ENCODE results near the gene FOXP2. TPM values are rescaled to one million over a fixed set of nuclear protein-coding genes. Genes with fewer than 3 reads are reported as not detected.

The FOXP2 gene
- total RNA-seq, 1 donor from 2014 or later: 13.9 TPM

GRCh38 chr7:114715907-114716306 is 301.3 kb downstream of the FOXP2 start:
- H3K27me3 Mint-ChIP-seq (ENCODE audit: low read depth): no peaks in the 10 kb centered on the region
- no peaks in the 10 kb centered on the region for H3K36me3 Mint-ChIP-seq
- no peak overlapping the region for H3K4me3 Mint-ChIP-seq
- no peaks in the 10 kb centered on the region for H3K9me3 Mint-ChIP-seq
- peaks cover 9% of the 10 kb centered on the region for H3K4me1 Mint-ChIP-seq
- no peak for DNase-seq (ENCODE audit: low spot score in 2 of 2, unreplicated experiment in 2 of 2)
- TF ChIP-seq, protein P1, sequence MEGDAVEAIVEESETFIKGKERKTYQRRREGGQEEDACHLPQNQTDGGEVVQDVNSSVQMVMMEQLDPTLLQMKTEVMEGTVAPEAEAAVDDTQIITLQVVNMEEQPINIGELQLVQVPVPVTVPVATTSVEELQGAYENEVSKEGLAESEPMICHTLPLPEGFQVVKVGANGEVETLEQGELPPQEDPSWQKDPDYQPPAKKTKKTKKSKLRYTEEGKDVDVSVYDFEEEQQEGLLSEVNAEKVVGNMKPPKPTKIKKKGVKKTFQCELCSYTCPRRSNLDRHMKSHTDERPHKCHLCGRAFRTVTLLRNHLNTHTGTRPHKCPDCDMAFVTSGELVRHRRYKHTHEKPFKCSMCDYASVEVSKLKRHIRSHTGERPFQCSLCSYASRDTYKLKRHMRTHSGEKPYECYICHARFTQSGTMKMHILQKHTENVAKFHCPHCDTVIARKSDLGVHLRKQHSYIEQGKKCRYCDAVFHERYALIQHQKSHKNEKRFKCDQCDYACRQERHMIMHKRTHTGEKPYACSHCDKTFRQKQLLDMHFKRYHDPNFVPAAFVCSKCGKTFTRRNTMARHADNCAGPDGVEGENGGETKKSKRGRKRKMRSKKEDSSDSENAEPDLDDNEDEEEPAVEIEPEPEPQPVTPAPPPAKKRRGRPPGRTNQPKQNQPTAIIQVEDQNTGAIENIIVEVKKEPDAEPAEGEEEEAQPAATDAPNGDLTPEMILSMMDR (IDR thresholded peaks at IDR 0.05; ENCODE audit: unreplicated experiment): no peak
- H3K27ac Mint-ChIP-seq: no peak overlapping the region

GRCh38 chr7:114718861-114719260 is 304.2 kb downstream of the FOXP2 start:
- Mint-ChIP-seq H3K27me3 (ENCODE audit: low read depth) (no peaks in the 10 kb centered on the region), H3K4me3 (no peak overlapping the region)
- TF ChIP-seq, protein P1 (IDR thresholded peaks at IDR 0.05; ENCODE audit: unreplicated experiment): no peak

GRCh38 chr7:114720725-114721124 is 306.1 kb downstream of the FOXP2 start:
- Mint-ChIP-seq H3K36me3 (no peaks in the 10 kb centered on the region), H3K9me3 (peaks cover 4% of the 10 kb centered on the region), H3K27ac (no peak overlapping the region), H3K27me3 (ENCODE audit: low read depth) (no peaks in the 10 kb centered on the region), H3K4me3 (no peak overlapping the region), H3K4me1 (peaks cover 2% of the 10 kb centered on the region)
- DNase-seq (ENCODE audit: low spot score in 2 of 2, unreplicated experiment in 2 of 2): no peak
- TF ChIP-seq, protein P1 (IDR thresholded peaks at IDR 0.05; ENCODE audit: unreplicated experiment): no peak

More at GRCh38 chr7:114718861-114719260, 304.2 kb downstream of the FOXP2 start:
- no peaks in the 10 kb centered on the region for H3K9me3 Mint-ChIP-seq
- H3K4me1 Mint-ChIP-seq: peaks cover 2% of the 10 kb centered on the region
- DNase-seq (ENCODE audit: low spot score in 2 of 2, unreplicated experiment in 2 of 2): no peak
- H3K36me3 Mint-ChIP-seq: no peaks in the 10 kb centered on the region
- H3K27ac Mint-ChIP-seq: no peak overlapping the region

- TF ChIP-seq, protein P1 (IDR thresholded peaks at IDR 0.05; ENCODE audit: unreplicated experiment): no peak
- Mint-ChIP-seq H3K27ac (no peak overlapping the region), H3K36me3 (peaks cover 3% of the 10 kb centered on the region), H3K4me1 (peaks cover 2% of the 10 kb centered on the region), H3K4me3 (no peak overlapping the region), H3K9me3 (peaks cover 12% of the 10 kb centered on the region), H3K27me3 (ENCODE audit: low read depth) (no peaks in the 10 kb centered on the region)
- DNase-seq (ENCODE audit: low spot score in 2 of 2, unreplicated experiment in 2 of 2): no peak
These were observed 307.9 kb downstream of the FOXP2 start for GRCh38 chr7:114722562-114722961.

DNA sequence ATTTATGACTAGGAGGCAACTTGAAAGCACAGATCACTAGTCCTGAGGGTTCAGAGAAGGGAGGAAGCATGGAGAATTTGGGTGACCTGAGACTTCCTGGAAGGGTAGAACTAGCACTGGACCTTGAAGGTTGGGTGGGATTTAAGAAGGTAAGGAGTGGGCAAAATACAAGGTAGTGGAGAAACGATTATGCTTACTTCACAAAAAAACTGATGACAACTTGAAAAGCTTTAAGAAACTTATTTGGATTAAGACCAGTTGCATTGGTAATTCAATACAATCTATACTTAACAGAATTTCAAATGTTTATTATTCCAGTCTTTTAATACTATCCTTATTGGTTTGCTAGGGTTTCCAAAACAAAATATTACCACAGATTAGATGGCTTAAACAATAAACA is 308.7 kb downstream of the FOXP2 start:
- DNase-seq (ENCODE audit: low spot score in 2 of 2, unreplicated experiment in 2 of 2): no peak
- TF ChIP-seq, protein P1 (IDR thresholded peaks at IDR 0.05; ENCODE audit: unreplicated experiment): no peak
- peaks cover 3% of the 10 kb centered on the region for H3K36me3 Mint-ChIP-seq
- peaks cover 2% of the 10 kb centered on the region for H3K4me1 Mint-ChIP-seq
- H3K27ac Mint-ChIP-seq: no peak overlapping the region
- H3K9me3 Mint-ChIP-seq: peaks cover 19% of the 10 kb centered on the region
- no peak overlapping the region for H3K4me3 Mint-ChIP-seq
- H3K27me3 Mint-ChIP-seq (ENCODE audit: low read depth): no peaks in the 10 kb centered on the region

DNA sequence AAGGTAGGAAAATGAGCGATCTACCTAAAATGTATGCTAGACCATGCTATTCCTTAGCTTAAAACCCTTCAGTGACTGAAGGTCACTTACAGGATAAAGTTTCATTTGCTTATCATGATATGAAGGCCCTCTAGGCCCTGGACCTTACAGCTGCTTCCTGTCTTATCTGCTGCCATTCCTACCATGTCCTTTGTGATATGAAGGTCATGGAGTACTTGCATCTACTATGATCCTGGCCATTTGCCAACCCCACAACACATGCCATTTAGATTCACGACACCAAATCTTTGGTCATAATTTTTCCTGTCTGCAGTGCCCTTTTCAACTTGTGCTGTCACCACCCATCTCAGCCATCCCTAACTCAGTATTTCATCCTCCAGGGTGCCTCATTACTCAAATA is 325.5 kb downstream of the FOXP2 start:
- H3K27me3 Mint-ChIP-seq (ENCODE audit: low read depth): no peaks in the 10 kb centered on the region
- no peak for DNase-seq (ENCODE audit: low spot score in 2 of 2, unreplicated experiment in 2 of 2)
- TF ChIP-seq, protein P1 (IDR thresholded peaks at IDR 0.05; ENCODE audit: unreplicated experiment): no peak
- peaks cover 13% of the 10 kb centered on the region for H3K4me1 Mint-ChIP-seq
- H3K36me3 Mint-ChIP-seq: no peaks in the 10 kb centered on the region
- no peak overlapping the region for H3K4me3 Mint-ChIP-seq
- no peak overlapping the region for H3K27ac Mint-ChIP-seq
- H3K9me3 Mint-ChIP-seq: no peaks in the 10 kb centered on the region
